Stomach (tissue), 4 donors: Measurements from ENCODE around the gene SLC16A5.

Experiments
- CTCF ChIP-seq, 7 experiments: fragments of 450-650 bp in 4 of 7; fragments of 200-600 bp in 3 of 7; sonication (generic) in 3 of 7; IDR thresholded peaks; one replicate each; pipeline ENCODE4 v1.5.1; 2016 to 2019; ENCODE audit warnings: antibody characterized with exemption in 7 of 7, control low read depth in 2 of 7, mild to moderate bottlenecking in 1 of 7
- POLR2A ChIP-seq, 4 donors: fragments of 450-650 bp; IDR thresholded peaks; one replicate each; pipeline ENCODE4 v1.6.1; 2016; ENCODE audit warnings: antibody characterized with exemption in 4 of 4, control low read depth in 2 of 4, mild to moderate bottlenecking in 1 of 4, moderate library complexity in 1 of 4

- TF ChIP-seq POLR2A (IDR thresholded peaks at IDR 0.05) (no peak), CTCF (IDR thresholded peaks at IDR 0.05) (no peak)
Observed at GRCh38 chr17:75128694-75129505, 41.1 kb downstream of the SLC16A5 start.
